ENCODE measurements around the gene FAM184A. TPM values are rescaled to one million over a fixed set of nuclear protein-coding genes. Genes with fewer than 3 reads are reported as not detected.

Gene FAM184A
- total and polyA plus RNA-seq, 2 of the 8 experiments (the other 6 are each of a cell fraction or from before 2014, with no cell fraction given) = 6.3 to 11.3 TPM

GRCh38 chr6:119065955-119066354, 12.5 kb downstream of the FAM184A start:
- Histone ChIP-seq H3K36me3 (ENCODE audit: control insufficient read depth in 2 of 4, insufficient read depth in 4 of 4, low read length in 3 of 4) (no peaks in the 10 kb centered on the region), H3K4ac (replicated peaks; ENCODE audit: insufficient read length, low read depth, low read length) (no peak overlapping the region), H4K20me1 (replicated peaks in 1 of 2; ENCODE audit: control insufficient read depth in 1 of 2, insufficient read depth in 2 of 2, low read length in 2 of 2) (no peaks in the 10 kb centered on the region), H3K18ac (ENCODE audit: extremely low read depth, low read length) (no peak overlapping the region), H3K27ac (ENCODE audit: low read depth, low read length) (no peak overlapping the region), H2AK5ac (ENCODE audit: low read depth, low read length) (no peak overlapping the region), H2AFZ (ENCODE audit: low read length) (no peak overlapping the region), H2BK120ac (replicated peaks; ENCODE audit: low read depth, low read length) (no peak overlapping the region), H3K79me1 (ENCODE audit: low read depth, low read length) (no peaks in the 10 kb centered on the region), H2BK5ac (ENCODE audit: low read depth, low read length) (no peak overlapping the region), H3K9ac (replicated peaks in 1 of 4; ENCODE audit: extremely low read depth in 1 of 4, low read depth in 3 of 4, low read length in 3 of 4) (no peak overlapping the region), H3K27me3 (replicated peaks in 1 of 4; ENCODE audit: control insufficient read depth in 3 of 4, extremely low read depth in 1 of 4, insufficient read depth in 3 of 4, low read length in 3 of 4) (no peaks in the 10 kb centered on the region), H3K4me1 (replicated peaks in 1 of 4; ENCODE audit: control insufficient read depth in 3 of 4, insufficient read depth in 4 of 4, low read length in 3 of 4) (no peaks in the 10 kb centered on the region), H3K23me2 (ENCODE audit: low read depth, low read length) (no peaks in the 10 kb centered on the region), H3K14ac (ENCODE audit: insufficient read length) (no peak overlapping the region), H4K91ac (replicated peaks; ENCODE audit: insufficient read length, low read length) (no peak overlapping the region), H4K5ac (ENCODE audit: insufficient read length, low read depth, low read length) (no peak overlapping the region), H3K9me3 (ENCODE audit: insufficient read depth in 2 of 2, low read depth in 1 of 2, low read length in 1 of 2) (no peaks in the 10 kb centered on the region), H4K8ac (ENCODE audit: extremely low read depth, insufficient read depth, low read length) (no peak overlapping the region), H3K79me2 (ENCODE audit: control insufficient read depth in 1 of 2, insufficient read depth in 2 of 2, low read length in 2 of 2) (no peaks in the 10 kb centered on the region), H3K56ac (replicated peaks; ENCODE audit: insufficient read length, low read depth, low read length) (no peak overlapping the region), H3K23ac (ENCODE audit: insufficient read length) (no peak overlapping the region), H2BK12ac (ENCODE audit: low read depth, low read length) (no peak overlapping the region), H3K4me3 (ENCODE audit: extremely low read depth in 1 of 4, insufficient read depth in 2 of 4, low read depth in 3 of 4, low read length in 4 of 4) (no peak overlapping the region), H2BK20ac (ENCODE audit: low read length) (no peak overlapping the region), H2BK15ac (ENCODE audit: low read length) (no peak overlapping the region), H3K4me2 (ENCODE audit: insufficient read depth in 1 of 2, low read depth in 2 of 2, low read length in 2 of 2) (no peak overlapping the region)
- FAIRE-seq (no peak), DNase-seq (ENCODE audit: low read depth in 1 of 2, low spot score in 2 of 2) (no peak)
- CTCF ChIA-PET (ENCODE audit: partially characterized antibody) = interaction anchor here (0.6 to 1.5 kb wide), 2 partner anchors 13 to 32 kb away, joined by 3 read pairs; no protein-coding TSS in a partner anchor
- WGBS, 2 experiments (ENCODE audit: extremely low coverage in 1 of 2, insufficient coverage in 1 of 2, insufficient read length in 1 of 2, insufficient replicate concordance in 2 of 2, low coverage in 1 of 2, low lambda C conversion rate in 2 of 2, missing lambda C conversion rate in 1 of 2) = 80% methylated on average over 2 of the region's 2 CpGs; no CpG with 5 or more reads in 1 of the 2 experiments
- POLR2A ChIA-PET (ENCODE audit: partially characterized antibody) = interaction anchor here (1.5 kb wide), 1 partner anchor 12 kb away, joined by 5 read pairs; the partner anchor contains the start of gene FAM184A
- no peak for TF ChIP-seq HDAC2 (IDR thresholded peaks at IDR 0.05; ENCODE audit: borderline replicate concordance in 1 of 2, low read depth in 2 of 2, low read length in 2 of 2)
- no peak for TF ChIP-seq BACH1 (IDR thresholded peaks at IDR 0.05; ENCODE audit: low read length)
- no peak for TF ChIP-seq USF2 (IDR thresholded peaks at IDR 0.05; ENCODE audit: low read length)
- TF ChIP-seq YY1 (IDR thresholded peaks at IDR 0.05; ENCODE audit: low read depth, low read length) = no peak
- TF ChIP-seq CTBP2 (IDR thresholded peaks at IDR 0.05; ENCODE audit: borderline replicate concordance, insufficient read depth, insufficient read length, low read length) = no peak
- no peak for TF ChIP-seq CTCF (IDR thresholded peaks at IDR 0.05; ENCODE audit: control extremely low read depth in 1 of 3, insufficient read depth in 1 of 3, low read depth in 1 of 3, low read length in 3 of 3)
- TF ChIP-seq ASH2L (IDR thresholded peaks at IDR 0.05; ENCODE audit: low read length) = no peak
- no peak for TF ChIP-seq NRF1 (IDR thresholded peaks at IDR 0.05; ENCODE audit: low read depth, low read length)
- no peak for TF ChIP-seq EP300 (IDR thresholded peaks at IDR 0.05; ENCODE audit: borderline replicate concordance in 1 of 2, low read depth in 2 of 2, low read length in 2 of 2)
- TF ChIP-seq BRCA1 (IDR thresholded peaks at IDR 0.05; ENCODE audit: low read depth, low read length) = no peak
